ENCODE measurements around the gene B3GNT8.

Gene B3GNT8

DNA sequence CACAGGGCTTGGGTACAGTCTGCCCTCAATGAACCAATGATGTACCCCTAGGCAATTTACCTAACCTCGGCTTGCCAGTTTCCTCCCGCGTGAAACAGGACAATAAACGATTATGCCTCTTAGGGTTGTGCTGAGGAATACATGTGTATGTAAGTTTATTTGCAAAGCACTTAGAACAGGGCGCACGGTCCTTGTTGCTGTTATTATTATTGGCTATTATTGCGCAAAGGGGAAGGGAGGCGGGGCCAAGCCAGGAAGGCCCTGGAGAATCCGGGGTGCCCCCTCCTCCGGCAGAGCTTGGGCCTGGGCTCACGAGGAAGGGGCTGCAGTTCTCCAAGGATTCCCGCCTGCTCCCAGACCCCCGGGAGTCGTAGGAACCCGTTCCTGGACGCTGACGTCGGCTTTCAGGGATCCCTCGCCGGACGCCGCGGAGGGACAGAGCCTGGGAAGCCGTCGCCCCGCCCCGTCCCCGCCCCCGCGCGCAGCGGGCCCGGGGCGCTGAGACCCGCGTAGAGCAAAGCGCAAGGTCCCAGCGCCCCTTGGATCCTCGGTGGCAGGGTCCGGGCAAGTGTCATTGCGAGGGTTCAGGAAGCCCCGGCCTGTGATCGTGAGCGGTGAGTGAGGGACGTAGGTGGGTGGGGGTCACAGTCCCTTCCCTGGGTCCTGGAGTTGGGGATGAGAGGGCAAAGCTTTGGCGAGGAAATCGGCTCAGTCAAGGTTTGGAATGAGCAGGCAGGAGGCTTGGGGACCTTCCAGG is 50.8 kb downstream of the B3GNT8 start, which contains the start of gene TMEM91:
TMEM91 (plus strand) TSS at position 293 of the 757 bp plus-strand sequence. CDS start 1,777 bp downstream, outside the sequence.
- Histone ChIP-seq H3K27ac (no peak within 1 kb of the TSS), H3K4me3 (peak within 1 kb of the TSS; percentile 61), H3K4me2 (peak within 1 kb of the TSS; percentile 63), H3K36me3 (peaks cover 24% of the 10 kb centered on the region; the same call in 1 of the 2 replicates), H3K4me1 (peaks cover 32% of the 10 kb centered on the region), H3K27me3 (no peaks in the 10 kb centered on the region; the same call in 1 of the 2 replicates), H3K9ac (peak within 1 kb of the TSS; percentile 50), H4K20me1 (no peaks in the 10 kb centered on the region; the same call in 1 of the 2 replicates), H3K9me3 (no peaks in the 10 kb centered on the region)
- TF ChIP-seq Cebpa-rat (IDR thresholded peaks at IDR 0.05) = no peak; the same call in 1 of the 2 replicates

Data from BLaER1 (cell line).